IPS-18c (cell line): ENCODE data around the gene LOXHD1.

Experiments used
- H3K4me3 ChIP-seq: 2 replicates; pipeline ENCODE4 v1.7.0; 2013; ENCODE audit warnings: low read depth, mild to moderate bottlenecking, low read length, moderate library complexity; ENCODE audit not compliant: insufficient read depth
- H3K9me3 ChIP-seq: one replicate; pipeline ENCODE4 v1.6.1; 2013; ENCODE audit warnings: mild to moderate bottlenecking, low read length, moderate library complexity; ENCODE audit not compliant: control insufficient read depth, insufficient read depth

Gene LOXHD1

GRCh38 chr18:46481847-46482245 is 175.2 kb downstream of the LOXHD1 start:
- Histone ChIP-seq H3K4me3 (no peak overlapping the region), H3K9me3 (no peaks in the 10 kb centered on the region)

DNA sequence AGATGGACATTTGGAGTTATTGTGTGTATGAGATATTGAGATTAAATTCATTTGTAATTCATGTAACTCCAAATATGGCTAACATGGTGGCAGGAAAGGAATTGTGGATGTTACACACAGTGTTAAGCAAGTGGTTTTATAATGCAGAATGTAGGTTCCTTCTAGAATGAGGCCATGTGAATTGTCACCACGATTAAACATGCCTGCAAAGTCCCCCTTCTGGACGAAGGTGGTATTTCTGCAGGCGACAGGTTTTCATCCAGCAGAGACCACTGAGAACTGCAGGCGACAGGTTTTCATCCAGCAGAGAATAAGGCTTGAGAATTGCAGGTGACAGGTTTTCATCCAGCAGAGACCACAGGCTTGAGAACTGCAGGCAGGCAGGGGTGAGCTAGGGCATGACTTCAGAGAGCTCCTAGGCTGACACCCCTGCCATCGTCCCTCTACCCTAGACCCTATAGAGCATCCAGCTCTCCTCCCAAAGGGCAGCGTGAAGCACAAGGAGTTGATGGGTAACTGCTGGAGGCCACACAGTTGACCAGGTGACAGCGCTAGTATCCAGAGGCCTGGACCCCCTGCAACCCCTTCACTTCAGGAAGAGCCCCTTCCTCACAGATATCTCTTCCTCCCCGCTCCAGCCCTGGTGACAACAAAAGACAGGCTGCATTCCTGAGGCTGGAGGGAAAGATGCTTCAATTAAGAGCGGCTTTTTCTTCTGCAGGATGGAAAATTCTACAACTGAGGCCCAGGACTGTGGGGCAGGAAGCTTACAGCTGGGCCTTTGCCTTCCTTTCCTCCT is 175.8 kb downstream of the LOXHD1 start:
- Histone ChIP-seq H3K4me3 (no peak overlapping the region), H3K9me3 (no peaks in the 10 kb centered on the region)

DNA sequence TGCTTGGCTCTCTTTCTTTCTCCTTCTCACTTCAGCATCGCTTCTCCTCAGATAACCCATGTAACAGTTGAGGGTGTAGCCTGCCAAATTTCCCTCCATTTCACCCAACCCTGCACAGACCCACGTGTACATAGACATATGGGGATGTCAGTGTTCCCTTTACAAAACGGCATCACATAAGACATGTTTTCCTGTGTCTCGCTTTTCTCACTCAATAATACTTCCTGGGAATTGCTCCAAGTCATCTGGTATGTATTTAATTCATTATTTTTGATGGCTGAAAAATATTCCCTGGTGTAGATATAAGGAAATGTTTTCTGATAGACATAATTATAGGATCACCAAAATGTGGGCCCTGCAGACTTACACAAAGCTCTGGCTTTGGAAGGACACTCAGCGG is 176.8 kb downstream of the LOXHD1 start:
- no peak overlapping the region for H3K4me3 ChIP-seq
- no peaks in the 10 kb centered on the region for H3K9me3 ChIP-seq

- no peaks in the 10 kb centered on the region for H3K9me3 ChIP-seq
- H3K4me3 ChIP-seq, result no peak overlapping the region
These were observed 178.2 kb downstream of the LOXHD1 start for GRCh38 chr18:46478796-46479195.

GRCh38 chr18:46477425-46478011 is 179.5 kb downstream of the LOXHD1 start:
- Histone ChIP-seq H3K9me3 (no peaks in the 10 kb centered on the region), H3K4me3 (no peak overlapping the region)

GRCh38 chr18:46475390-46475752 is 181.6 kb downstream of the LOXHD1 start:
- Histone ChIP-seq H3K9me3 (no peaks in the 10 kb centered on the region), H3K4me3 (no peak overlapping the region)

- Histone ChIP-seq H3K4me3 (no peak overlapping the region), H3K9me3 (no peaks in the 10 kb centered on the region)
These were observed 182.3 kb downstream of the LOXHD1 start for GRCh38 chr18:46474487-46475389.

GRCh38 chr18:46471809-46472498 is 185.1 kb downstream of the LOXHD1 start:
- H3K4me3 ChIP-seq, result no peak overlapping the region
- H3K9me3 ChIP-seq, result no peaks in the 10 kb centered on the region

GRCh38 chr18:46470714-46471113 is 186.3 kb downstream of the LOXHD1 start:
- H3K9me3 ChIP-seq, result no peaks in the 10 kb centered on the region
- no peak overlapping the region for H3K4me3 ChIP-seq

GRCh38 chr18:46469186-46469915 is 187.7 kb downstream of the LOXHD1 start:
- no peaks in the 10 kb centered on the region for H3K9me3 ChIP-seq
- no peak overlapping the region for H3K4me3 ChIP-seq

DNA sequence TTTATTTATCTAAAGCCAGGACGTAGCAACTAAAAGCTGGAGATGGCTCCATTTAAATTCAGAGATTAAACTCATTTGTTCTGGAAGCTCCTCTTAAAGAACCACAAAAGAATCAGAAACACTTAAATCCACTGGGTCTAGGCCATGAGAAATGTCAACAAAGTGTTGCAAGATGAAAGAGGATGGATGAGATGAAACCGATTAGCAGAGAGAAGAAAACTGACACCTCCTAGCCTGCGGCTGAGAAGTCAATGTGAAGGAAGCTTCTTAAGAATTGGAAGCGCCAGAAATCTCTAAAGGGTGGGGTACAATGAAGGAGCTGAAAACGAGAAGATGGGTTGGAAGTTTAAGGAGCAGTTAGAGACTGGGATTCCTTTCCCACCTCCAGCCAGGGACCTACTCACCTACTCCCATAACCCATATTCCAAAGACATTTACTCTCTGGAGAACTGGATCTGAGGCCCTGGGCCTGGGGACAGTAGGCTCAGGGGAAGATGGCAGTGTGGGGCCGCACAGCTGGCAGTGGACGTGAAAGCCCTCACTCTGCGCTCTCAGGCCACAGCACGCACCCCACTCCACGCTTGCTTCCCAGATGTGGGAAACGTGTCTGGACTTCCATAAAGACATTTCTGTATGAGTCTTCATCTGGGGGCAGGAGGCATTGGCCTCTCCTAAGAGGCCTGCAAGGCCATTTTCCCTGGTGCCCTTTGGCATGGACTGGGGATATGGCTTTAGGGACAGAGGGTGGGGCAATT is 188.4 kb downstream of the LOXHD1 start:
- no peak overlapping the region for H3K4me3 ChIP-seq
- H3K9me3 ChIP-seq, result no peaks in the 10 kb centered on the region

GRCh38 chr18:46466234-46467160 is 190.5 kb downstream of the LOXHD1 start:
- H3K9me3 ChIP-seq, result no peaks in the 10 kb centered on the region
- no peak overlapping the region for H3K4me3 ChIP-seq

DNA sequence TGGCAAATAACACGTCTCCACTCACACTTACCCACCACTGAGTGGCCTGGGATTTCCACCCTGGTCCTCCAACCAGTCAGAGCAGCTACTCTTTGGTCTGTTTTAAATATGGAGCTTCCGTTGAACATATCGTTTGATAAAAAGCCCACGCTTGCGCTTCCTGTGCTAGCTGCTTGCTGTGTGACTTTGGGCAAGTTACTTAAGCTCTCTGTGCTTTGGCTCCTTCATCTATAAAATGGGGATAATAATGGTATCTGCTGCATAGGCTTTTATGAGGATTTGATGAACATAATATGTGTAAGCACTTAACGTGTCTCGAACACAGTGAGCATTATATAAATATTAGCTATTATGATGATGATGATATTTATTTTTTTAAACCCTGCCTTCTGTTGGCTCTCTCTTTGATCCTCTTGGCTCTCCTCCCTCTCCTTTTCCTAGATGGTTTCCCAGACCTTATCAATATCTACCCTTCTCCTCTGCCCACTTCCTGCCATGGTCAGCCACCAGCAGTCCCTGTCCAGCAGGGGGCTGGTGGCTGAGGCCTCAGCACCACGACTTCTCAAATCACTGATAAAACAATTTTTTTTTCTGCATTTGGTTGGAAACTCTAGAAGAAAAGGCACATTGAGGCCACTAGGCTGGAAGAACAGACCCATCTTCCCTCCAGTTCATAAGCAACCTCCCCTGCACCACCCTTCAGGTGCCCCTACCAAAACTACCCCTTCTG is 191.9 kb downstream of the LOXHD1 start:
- Histone ChIP-seq H3K4me3 (no peak overlapping the region), H3K9me3 (no peaks in the 10 kb centered on the region)

GRCh38 chr18:46462523-46462922 is 194.5 kb downstream of the LOXHD1 start:
- no peak overlapping the region for H3K4me3 ChIP-seq
- H3K9me3 ChIP-seq, result no peaks in the 10 kb centered on the region

GRCh38 chr18:46461993-46462392 is 195.0 kb downstream of the LOXHD1 start:
- Histone ChIP-seq H3K9me3 (no peaks in the 10 kb centered on the region), H3K4me3 (no peak overlapping the region)
